Ascending aorta (tissue), 2 donors: ENCODE results near the gene SLC22A4. TPM values are rescaled to one million over a fixed set of nuclear protein-coding genes. Genes with fewer than 3 reads are reported as not detected.

Experiments
- DNase-seq, 2 donors: peaks; one replicate each; pipeline ENCODE4 v3.0.0-alpha.2; 2019; ENCODE audit warnings: low spot score in 2 of 2
- H3K27ac ChIP-seq, 2 donors: fragments of 200-600 bp; sonication (generic); one replicate each; pipeline ENCODE4 v1.5.1; 2016 to 2017; ENCODE audit warnings: mild to moderate bottlenecking in 1 of 2
- H3K27me3 ChIP-seq: fragments of 200-600 bp; sonication (generic); one replicate; pipeline ENCODE4 v1.5.1; 2017
- H3K36me3 ChIP-seq, 2 donors: fragments of 200-600 bp; sonication (generic); one replicate each; pipeline ENCODE4 v1.5.1; 2016
- H3K4me1 ChIP-seq, 2 donors: fragments of 200-600 bp; sonication (generic); one replicate each; pipeline ENCODE4 v1.5.1; 2016 to 2017; ENCODE audit warnings: mild to moderate bottlenecking in 1 of 2
- H3K4me3 ChIP-seq, 2 donors: fragments of 200-600 bp; sonication (generic); one replicate each; pipeline ENCODE4 v1.5.1; 2016 to 2017; ENCODE audit warnings: mild to moderate bottlenecking in 1 of 2
- H3K9me3 ChIP-seq, 2 donors: fragments of 200-600 bp; sonication (generic); one replicate each; pipeline ENCODE4 v1.5.1; 2016
- intact Hi-C: fragments of 100-400 bp; cut with DNase I; formaldehyde crosslinking; loops from one replicate; pipeline ENCODE4 v1.15.1; 2023
- total RNA-seq: library from RNA; depleted of rRNA; stranded (reverse); fragments of >200 nt; gene quantifications from one replicate; pipeline ENCODE4 v1.1.0, GENCODE V29; 2016
- TF ChIP-seq, protein P1 (sequence below), 3 experiments: fragments of 200-600 bp in 2 of 3; fragments of 450-650 bp in 1 of 3; sonication (generic) in 2 of 3; IDR thresholded peaks; one replicate each; pipeline ENCODE4 v1.5.1; 2016 to 2019; ENCODE audit warnings: antibody characterized with exemption in 3 of 3, mild to moderate bottlenecking in 1 of 3, moderate library complexity in 1 of 3

SLC22A4 gene
- total RNA-seq, 1 donor from 2014 or later: 18.1 TPM

DNA sequence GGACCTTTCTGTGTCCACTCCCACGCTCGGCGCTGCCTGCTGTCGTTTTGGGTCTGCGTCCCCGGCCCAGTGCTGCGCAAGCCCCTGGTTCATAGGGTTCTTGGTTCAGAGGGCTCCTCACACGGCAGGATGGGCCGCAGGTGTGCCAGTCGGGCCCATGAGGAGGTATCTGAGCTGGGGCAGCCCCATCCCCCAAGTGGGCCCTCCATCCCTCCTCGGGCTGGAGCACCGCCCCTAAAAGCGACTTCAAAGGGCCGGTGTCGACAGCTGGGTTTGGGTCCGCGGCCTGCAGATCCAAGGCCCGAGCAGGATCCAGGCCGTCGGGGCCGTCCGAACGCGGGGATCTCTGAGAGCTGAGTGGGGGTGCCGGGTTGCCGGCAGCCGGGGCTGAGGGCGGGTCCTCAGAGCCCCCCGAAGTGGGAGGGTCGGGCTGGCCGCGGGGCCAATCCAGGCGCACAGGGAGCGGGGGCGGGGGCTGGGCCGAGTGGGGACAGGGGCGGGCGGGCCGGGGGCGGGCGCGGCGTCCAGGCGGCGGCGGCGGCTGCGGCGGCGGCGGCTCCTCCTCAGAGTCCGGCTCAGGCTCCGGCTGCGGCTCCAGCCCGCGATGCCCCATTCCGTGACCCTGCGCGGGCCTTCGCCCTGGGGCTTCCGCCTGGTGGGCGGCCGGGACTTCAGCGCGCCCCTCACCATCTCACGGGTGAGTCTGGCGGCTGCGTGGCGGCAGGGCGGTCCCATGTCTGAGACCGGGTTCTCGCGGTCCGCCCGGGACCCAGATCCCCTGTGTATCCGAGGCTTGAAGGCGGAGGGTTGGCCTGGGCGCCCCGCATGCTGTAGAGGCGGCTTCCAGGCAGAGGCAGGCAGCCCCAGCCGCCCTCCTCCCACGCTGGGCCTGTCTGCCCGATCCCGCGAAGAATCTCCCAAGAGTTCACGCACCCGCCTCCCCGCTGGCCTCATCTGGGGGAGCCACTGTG lies 36.8 kb upstream of the SLC22A4 start, which contains the start of gene PDLIM4:
TSS of gene PDLIM4 (plus strand) at position 566 of the 971 bp plus-strand sequence. CDS start at position 605, 39 bp downstream.
- Histone ChIP-seq H3K27ac (peak within 1 kb of the TSS; percentile 98 to 99), H3K36me3 (no peaks in the 10 kb centered on the region), H3K4me3 (peak within 1 kb of the TSS; percentile 62 to 81), H3K9me3 (no peaks in the 10 kb centered on the region), H3K4me1 (peaks cover 20 to 55% of the 10 kb centered on the region in 2 donors), H3K27me3 (no peaks in the 10 kb centered on the region)
- intact Hi-C loops: loop anchor here (2.0 to 10.0 kb wide), 4 partner anchors 19 to 623 kb away; partner anchors contain the start of genes P4HA2 and RAPGEF6
- TF ChIP-seq, protein P1, sequence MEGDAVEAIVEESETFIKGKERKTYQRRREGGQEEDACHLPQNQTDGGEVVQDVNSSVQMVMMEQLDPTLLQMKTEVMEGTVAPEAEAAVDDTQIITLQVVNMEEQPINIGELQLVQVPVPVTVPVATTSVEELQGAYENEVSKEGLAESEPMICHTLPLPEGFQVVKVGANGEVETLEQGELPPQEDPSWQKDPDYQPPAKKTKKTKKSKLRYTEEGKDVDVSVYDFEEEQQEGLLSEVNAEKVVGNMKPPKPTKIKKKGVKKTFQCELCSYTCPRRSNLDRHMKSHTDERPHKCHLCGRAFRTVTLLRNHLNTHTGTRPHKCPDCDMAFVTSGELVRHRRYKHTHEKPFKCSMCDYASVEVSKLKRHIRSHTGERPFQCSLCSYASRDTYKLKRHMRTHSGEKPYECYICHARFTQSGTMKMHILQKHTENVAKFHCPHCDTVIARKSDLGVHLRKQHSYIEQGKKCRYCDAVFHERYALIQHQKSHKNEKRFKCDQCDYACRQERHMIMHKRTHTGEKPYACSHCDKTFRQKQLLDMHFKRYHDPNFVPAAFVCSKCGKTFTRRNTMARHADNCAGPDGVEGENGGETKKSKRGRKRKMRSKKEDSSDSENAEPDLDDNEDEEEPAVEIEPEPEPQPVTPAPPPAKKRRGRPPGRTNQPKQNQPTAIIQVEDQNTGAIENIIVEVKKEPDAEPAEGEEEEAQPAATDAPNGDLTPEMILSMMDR (IDR thresholded peaks at IDR 0.05): no peak
- DNase-seq: peak in 1 of 2 donors; percentile 71

- Histone ChIP-seq H3K27ac (peak overlapping the region; percentile 98 to 99), H3K27me3 (no peaks in the 10 kb centered on the region), H3K4me1 (peaks cover 20 to 58% of the 10 kb centered on the region in 2 donors), H3K36me3 (no peaks in the 10 kb centered on the region), H3K9me3 (no peaks in the 10 kb centered on the region), H3K4me3 (peak overlapping the region; percentile 62 to 81)
- intact Hi-C loops: loop anchor here (2.0 to 10.0 kb wide), 3 partner anchors 32 to 624 kb away; partner anchors contain the start of genes P4HA2 and RAPGEF6
- TF ChIP-seq, protein P1 (IDR thresholded peaks at IDR 0.05): no peak
- peak in 1 of 2 donors; percentile 79 for DNase-seq
Measured at GRCh38 chr5:132258102-132259068, 35.8 kb upstream of the SLC22A4 start.

- intact Hi-C loops: loop anchor here (2.0 to 10.0 kb wide), 3 partner anchors 32 to 624 kb away; partner anchors contain the start of genes P4HA2 and RAPGEF6
- H3K9me3 ChIP-seq: no peaks in the 10 kb centered on the region
- TF ChIP-seq, protein P1 (IDR thresholded peaks at IDR 0.05): peak in 1 of 3 experiments; percentile 3
- no peaks in the 10 kb centered on the region for H3K36me3 ChIP-seq
- H3K27ac ChIP-seq: peak overlapping the region; percentile 98 to 99
- no peaks in the 10 kb centered on the region for H3K27me3 ChIP-seq
- DNase-seq: peak in 1 of 2 donors; percentile 89
- peak overlapping the region; percentile 62 to 81 for H3K4me3 ChIP-seq
- H3K4me1 ChIP-seq: peaks cover 20 to 60% of the 10 kb centered on the region in 2 donors
Measured at GRCh38 chr5:132259069-132259851, 34.9 kb upstream of the SLC22A4 start.

DNA sequence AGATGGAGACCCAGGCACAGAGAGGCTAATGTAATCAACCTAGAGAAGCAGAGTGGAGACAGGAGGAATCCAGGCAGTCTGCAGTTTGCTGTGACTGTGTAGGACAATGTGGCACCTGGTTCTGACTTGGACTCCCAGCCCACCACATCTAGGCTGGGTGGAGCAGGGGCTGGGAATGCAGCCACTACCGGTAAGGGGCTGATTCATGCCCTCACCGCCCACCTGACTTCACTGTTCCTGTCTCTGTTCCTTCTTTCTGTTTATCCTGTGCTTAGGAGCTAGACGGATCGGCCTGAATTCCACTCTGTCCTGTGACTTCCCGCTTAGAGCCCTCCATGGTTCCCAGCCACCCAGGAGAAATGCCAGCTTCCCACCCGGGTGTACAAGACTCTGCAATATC lies 34.1 kb upstream of the SLC22A4 start:
- intact Hi-C loops: no loop called here
- peak in 1 of 2 donors; percentile 69 for DNase-seq
- H3K27me3 ChIP-seq: no peaks in the 10 kb centered on the region
- no peaks in the 10 kb centered on the region for H3K9me3 ChIP-seq
- peaks cover 0 to 4% of the 10 kb centered on the region in 2 donors for H3K36me3 ChIP-seq
- H3K4me3 ChIP-seq: peak overlapping the region in 1 of 2 donors; percentile 81
- TF ChIP-seq, protein P1 (IDR thresholded peaks at IDR 0.05): no peak
- H3K27ac ChIP-seq: peak overlapping the region; percentile 98 to 99
- H3K4me1 ChIP-seq: peaks cover 23 to 60% of the 10 kb centered on the region in 2 donors
